Panc1 (cell line): ENCODE measurements around the gene TIGD3. TPM values are rescaled to one million over a fixed set of nuclear protein-coding genes. Genes with fewer than 3 reads are reported as not detected.
A peak's percentile ranks its signal among the peaks of the same experiment; 100 is the strongest.

Experiments used
- ATAC-seq: fragments of 200-7000 bp; cut with Tn5 transposase; 2 replicates; pipeline ENCODE4 v1.9.1; 2020; ENCODE audit warnings: mild to moderate bottlenecking, moderate library complexity
- BruUV-seq: library from RNA; stranded (reverse); fragments of 400-500 nt; replicated peaks from 2 replicates; lab custom pipeline; 2021; lab: Mats Ljungman, UMichigan
- CTCF ChIA-PET: fragments of 300-600 bp; sonication (Branson Sonifier 250); formaldehyde crosslinking; loops from one replicate; lab custom pipeline; 2022; ENCODE audit warnings: antibody characterized with exemption; lab: Charles Lee
- POLR2A ChIA-PET: fragments of 300-600 bp; sonication (Branson Sonifier 250); formaldehyde crosslinking; loops from one replicate; lab custom pipeline; 2022; ENCODE audit warnings: antibody characterized with exemption; lab: Charles Lee
- DNase-seq: peaks from one replicate; pipeline ENCODE4 v3.0.0-alpha.2; 2010; ENCODE audit warnings: low read depth, low spot score
- H3K27ac ChIP-seq: 2 replicates; pipeline ENCODE4 v1.5.1; 2011; ENCODE audit warnings: mild to moderate bottlenecking, low read length, inconsistent platforms
- H3K27me3 ChIP-seq: fragments of 200-500 bp; sonication (Bioruptor generic); 2 replicates; pipeline ENCODE4 v1.6.0; 2014; ENCODE audit warnings: low read length, inconsistent platforms; ENCODE audit not compliant: control insufficient read depth, insufficient read depth
- H3K36me3 ChIP-seq: fragments of 200-500 bp; sonication (Bioruptor generic); 2 replicates; pipeline ENCODE4 v1.5.1; 2014; ENCODE audit warnings: inconsistent platforms, mild to moderate bottlenecking, low read length, moderate library complexity; ENCODE audit not compliant: control insufficient read depth, insufficient read depth
- H3K4me1 ChIP-seq: 2 replicates; pipeline ENCODE4 v1.5.1; 2011; ENCODE audit warnings: inconsistent platforms, mild to moderate bottlenecking, low read length, moderate library complexity; ENCODE audit not compliant: control insufficient read depth, insufficient read depth
- H3K4me3 ChIP-seq, 2 experiments: 2 replicates each; pipeline ENCODE4 v1.5.1; 2011 to 2012; ENCODE audit warnings: low read depth in 2 of 2, low read length in 2 of 2, mild to moderate bottlenecking in 2 of 2, inconsistent platforms in 1 of 2, moderate library complexity in 1 of 2
- H3K9me3 ChIP-seq: fragments of 200-500 bp; sonication (Bioruptor generic); 2 replicates; pipeline ENCODE4 v1.5.1; 2014; ENCODE audit warnings: low read depth, mild to moderate bottlenecking, inconsistent platforms, low read length, moderate library complexity; ENCODE audit not compliant: control insufficient read depth, insufficient read depth
- POLR2AphosphoS5 ChIP-seq: IDR thresholded peaks from 2 replicates; pipeline ENCODE4 v1.6.1; 2012; ENCODE audit warnings: mild to moderate bottlenecking, low read depth, low read length, moderate library complexity
- SIN3A ChIP-seq: IDR thresholded peaks from 2 replicates; pipeline ENCODE4 v1.6.1; 2012; ENCODE audit warnings: low read depth, mild to moderate bottlenecking, low read length, moderate library complexity, borderline replicate concordance; ENCODE audit not compliant: insufficient read depth
- TCF7L2 ChIP-seq: IDR thresholded peaks from 2 replicates; pipeline ENCODE4 v1.6.1; 2011; ENCODE audit warnings: mild to moderate bottlenecking, low read depth, low read length, inconsistent platforms
- in situ Hi-C: cut with HindIII; loops from 2 replicates; pipeline ENCODE4 v1.10.0; 2016; ENCODE audit warnings: low sequenced_read_pairs, low pct_unique_long_range_greater_than_20kb
- intact Hi-C: fragments of 100-400 bp; cut with micrococcal nuclease; formaldehyde crosslinking; loops from one replicate; pipeline ENCODE4 v1.10.0; 2022; ENCODE audit not compliant: unreplicated experiment
- total RNA-seq: library from RNA; stranded (reverse); gene quantifications from one replicate; pipeline ENCODE4 v1.2.1, GENCODE V29; 2021; ENCODE audit not compliant: unreplicated experiment
- TF ChIP-seq, protein P1 (sequence below): fragments of 450-650 bp; IDR thresholded peaks from 2 replicates; pipeline ENCODE4 v1.5.1; 2017; ENCODE audit warnings: mild to moderate bottlenecking
- TF ChIP-seq, protein P2 (sequence below), 2 experiments: IDR thresholded peaks; 2 replicates each; pipeline ENCODE4 v1.6.1; 2011 to 2012; ENCODE audit warnings: low read depth in 2 of 2, control low read depth in 1 of 2, low read length in 1 of 2, mild to moderate bottlenecking in 1 of 2, moderate library complexity in 1 of 2; ENCODE audit not compliant: insufficient read depth in 1 of 2

The TIGD3 gene
- total RNA-seq, 1 experiment from 2014 or later: 2.4 TPM

DNA sequence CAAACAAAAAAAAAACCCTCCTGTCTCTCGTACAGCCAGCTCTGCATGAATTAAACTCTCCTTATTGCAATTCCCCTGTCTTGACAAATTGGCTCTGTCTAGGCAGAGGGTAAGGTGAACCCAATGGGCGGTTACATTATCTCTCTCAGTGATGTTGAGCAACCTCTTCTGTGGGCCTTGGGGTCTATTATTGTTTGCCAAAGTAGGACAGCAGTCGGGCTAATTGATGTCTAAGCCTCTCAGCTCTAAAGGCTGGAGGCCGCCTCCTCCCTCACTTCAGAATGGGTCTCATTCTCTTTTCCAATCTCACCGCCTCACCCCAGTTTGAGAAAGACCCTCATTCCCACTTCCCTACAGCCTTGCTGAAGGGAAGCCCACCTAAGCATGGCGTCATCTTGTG lies 29.2 kb downstream of the TIGD3 start:
- no TSS peak for BruUV-seq
- DNase-seq (no peak), ATAC-seq (no peak)
- intact Hi-C loops: no loop called here
- H3K9me3 ChIP-seq: no peaks in the 10 kb centered on the region
- in situ Hi-C loops: no loop called here
- CTCF ChIA-PET: no interaction called here
- H3K27ac ChIP-seq: peak overlapping the region; percentile 73
- no peak for TF ChIP-seq SIN3A
- TF ChIP-seq, protein P1, sequence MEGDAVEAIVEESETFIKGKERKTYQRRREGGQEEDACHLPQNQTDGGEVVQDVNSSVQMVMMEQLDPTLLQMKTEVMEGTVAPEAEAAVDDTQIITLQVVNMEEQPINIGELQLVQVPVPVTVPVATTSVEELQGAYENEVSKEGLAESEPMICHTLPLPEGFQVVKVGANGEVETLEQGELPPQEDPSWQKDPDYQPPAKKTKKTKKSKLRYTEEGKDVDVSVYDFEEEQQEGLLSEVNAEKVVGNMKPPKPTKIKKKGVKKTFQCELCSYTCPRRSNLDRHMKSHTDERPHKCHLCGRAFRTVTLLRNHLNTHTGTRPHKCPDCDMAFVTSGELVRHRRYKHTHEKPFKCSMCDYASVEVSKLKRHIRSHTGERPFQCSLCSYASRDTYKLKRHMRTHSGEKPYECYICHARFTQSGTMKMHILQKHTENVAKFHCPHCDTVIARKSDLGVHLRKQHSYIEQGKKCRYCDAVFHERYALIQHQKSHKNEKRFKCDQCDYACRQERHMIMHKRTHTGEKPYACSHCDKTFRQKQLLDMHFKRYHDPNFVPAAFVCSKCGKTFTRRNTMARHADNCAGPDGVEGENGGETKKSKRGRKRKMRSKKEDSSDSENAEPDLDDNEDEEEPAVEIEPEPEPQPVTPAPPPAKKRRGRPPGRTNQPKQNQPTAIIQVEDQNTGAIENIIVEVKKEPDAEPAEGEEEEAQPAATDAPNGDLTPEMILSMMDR: no peak
- TF ChIP-seq, protein P2, sequence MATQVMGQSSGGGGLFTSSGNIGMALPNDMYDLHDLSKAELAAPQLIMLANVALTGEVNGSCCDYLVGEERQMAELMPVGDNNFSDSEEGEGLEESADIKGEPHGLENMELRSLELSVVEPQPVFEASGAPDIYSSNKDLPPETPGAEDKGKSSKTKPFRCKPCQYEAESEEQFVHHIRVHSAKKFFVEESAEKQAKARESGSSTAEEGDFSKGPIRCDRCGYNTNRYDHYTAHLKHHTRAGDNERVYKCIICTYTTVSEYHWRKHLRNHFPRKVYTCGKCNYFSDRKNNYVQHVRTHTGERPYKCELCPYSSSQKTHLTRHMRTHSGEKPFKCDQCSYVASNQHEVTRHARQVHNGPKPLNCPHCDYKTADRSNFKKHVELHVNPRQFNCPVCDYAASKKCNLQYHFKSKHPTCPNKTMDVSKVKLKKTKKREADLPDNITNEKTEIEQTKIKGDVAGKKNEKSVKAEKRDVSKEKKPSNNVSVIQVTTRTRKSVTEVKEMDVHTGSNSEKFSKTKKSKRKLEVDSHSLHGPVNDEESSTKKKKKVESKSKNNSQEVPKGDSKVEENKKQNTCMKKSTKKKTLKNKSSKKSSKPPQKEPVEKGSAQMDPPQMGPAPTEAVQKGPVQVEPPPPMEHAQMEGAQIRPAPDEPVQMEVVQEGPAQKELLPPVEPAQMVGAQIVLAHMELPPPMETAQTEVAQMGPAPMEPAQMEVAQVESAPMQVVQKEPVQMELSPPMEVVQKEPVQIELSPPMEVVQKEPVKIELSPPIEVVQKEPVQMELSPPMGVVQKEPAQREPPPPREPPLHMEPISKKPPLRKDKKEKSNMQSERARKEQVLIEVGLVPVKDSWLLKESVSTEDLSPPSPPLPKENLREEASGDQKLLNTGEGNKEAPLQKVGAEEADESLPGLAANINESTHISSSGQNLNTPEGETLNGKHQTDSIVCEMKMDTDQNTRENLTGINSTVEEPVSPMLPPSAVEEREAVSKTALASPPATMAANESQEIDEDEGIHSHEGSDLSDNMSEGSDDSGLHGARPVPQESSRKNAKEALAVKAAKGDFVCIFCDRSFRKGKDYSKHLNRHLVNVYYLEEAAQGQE (IDR thresholded peaks at IDR 0.05; ENCODE audit: insufficient read depth in 1 of 2, low read depth in 2 of 2, low read length in 1 of 2): no peak
- no peak for TF ChIP-seq TCF7L2
- TF ChIP-seq POLR2AphosphoS5: no peak
- POLR2A ChIA-PET: interaction anchor here (0.8 kb wide), 1 partner anchor 113 kb away, joined by 3 read pairs; no protein-coding TSS in a partner anchor
- no peaks in the 10 kb centered on the region; the same call in 1 of the 2 replicates for H3K36me3 ChIP-seq
- H3K27me3 ChIP-seq: no peaks in the 10 kb centered on the region
- H3K4me1 ChIP-seq: peaks cover 54% of the 10 kb centered on the region
- no peak overlapping the region for H3K4me3 ChIP-seq

DNA sequence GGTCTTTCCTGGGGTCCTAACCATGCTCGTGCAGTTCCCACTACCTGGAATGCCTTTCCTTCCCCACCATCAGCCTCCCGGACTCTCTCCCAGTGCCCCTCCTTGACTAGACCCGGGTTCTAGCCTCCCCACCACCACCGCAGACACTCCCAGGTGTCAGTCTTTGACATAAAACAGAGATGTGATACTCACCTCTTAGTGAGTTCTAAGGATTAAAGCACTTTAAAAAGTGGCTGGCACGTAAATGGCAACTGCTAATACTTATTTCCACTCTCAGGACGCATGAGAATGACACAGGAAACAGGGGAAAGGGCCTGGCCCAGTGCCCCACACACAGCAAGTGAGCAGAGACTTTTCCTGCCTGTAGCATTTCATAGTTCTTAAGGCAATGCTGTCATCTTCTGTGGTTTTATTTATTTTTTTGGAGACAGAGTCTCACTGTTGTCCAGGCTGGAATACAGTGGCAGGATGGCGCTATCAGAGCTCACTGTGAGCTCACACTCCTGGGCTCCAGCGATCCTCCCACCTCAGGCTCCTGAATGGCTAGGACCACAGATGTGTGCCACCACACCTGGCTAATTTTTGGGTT lies 29.8 kb downstream of the TIGD3 start:
- H3K27ac ChIP-seq: peak overlapping the region; percentile 73
- no peaks in the 10 kb centered on the region for H3K27me3 ChIP-seq
- intact Hi-C loops: no loop called here
- no peak for ATAC-seq
- no peak overlapping the region for H3K4me3 ChIP-seq
- TF ChIP-seq POLR2AphosphoS5 (no peak), SIN3A (no peak), TCF7L2 (no peak)
- TF ChIP-seq, protein P1: no peak
- TF ChIP-seq, protein P2 (IDR thresholded peaks at IDR 0.05; ENCODE audit: insufficient read depth in 1 of 2, low read depth in 2 of 2, low read length in 1 of 2): no peak
- CTCF ChIA-PET: no interaction called here
- no peaks in the 10 kb centered on the region; the same call in 1 of the 2 replicates for H3K36me3 ChIP-seq
- H3K4me1 ChIP-seq: peaks cover 60% of the 10 kb centered on the region
- no peaks in the 10 kb centered on the region for H3K9me3 ChIP-seq
- BruUV-seq: no TSS peak
- POLR2A ChIA-PET: no interaction called here
- no peak for DNase-seq
- in situ Hi-C loops: no loop called here
